Nucleus accumbens (tissue), 56 donors: ENCODE data around the gene DAP.
"Not testable (repeated sequence)": the region's sequence is repeated elsewhere in the genome, so short reads cannot be mapped to it uniquely, and the experiment has no call there.

Experiments
- DNase-seq, 56 donors: peaks; one replicate each; lab custom pipeline; 2025; lab: John Stamatoyannopoulos, UW

The DAP gene

GRCh38 chr5:10761185-10761932 lies at the start of gene DAP:
DAP (minus strand) TSS chr5:10761234; CDS start chr5:10761068, 166 bp downstream.
- DNase-seq, result peak in 52 of 56 donors; percentile 38 to 87 (median 69)

GRCh38 chr5:10808347-10809226 lies 47.6 kb upstream of the DAP start:
- DNase-seq, result no peak

- DNase-seq, result peak in 2 of 56 donors; percentile 3 to 16
Measured at GRCh38 chr5:10801931-10802666, 41.1 kb upstream of the DAP start.

GRCh38 chr5:10800852-10801251 lies 39.8 kb upstream of the DAP start:
- no peak for DNase-seq

- DNase-seq, result no peak
Measured at GRCh38 chr5:10797261-10797660, 36.2 kb upstream of the DAP start.

GRCh38 chr5:10793785-10794184 lies 32.8 kb upstream of the DAP start:
- DNase-seq, result no peak

GRCh38 chr5:10792336-10792735 lies 31.3 kb upstream of the DAP start:
- no peak for DNase-seq

- no peak for DNase-seq
Measured at GRCh38 chr5:10789726-10790125, 28.7 kb upstream of the DAP start.

- peak in 3 of 56 donors; percentile 6 to 68 (median 6) for DNase-seq
Measured at GRCh38 chr5:10789021-10789420, 28.0 kb upstream of the DAP start.

- no peak for DNase-seq
Measured at GRCh38 chr5:10788358-10788757, 27.3 kb upstream of the DAP start.

GRCh38 chr5:10786835-10787234 lies 25.8 kb upstream of the DAP start:
- DNase-seq, result no peak

- DNase-seq, result not testable (repeated sequence)
Measured at GRCh38 chr5:10780208-10780607, 19.2 kb upstream of the DAP start.

- DNase-seq, result no peak
Measured at GRCh38 chr5:10779592-10779991, 18.6 kb upstream of the DAP start.

GRCh38 chr5:10778179-10778910 lies 17.3 kb upstream of the DAP start:
- no peak for DNase-seq

- no peak for DNase-seq
Measured at GRCh38 chr5:10775646-10776045, 14.6 kb upstream of the DAP start.

GRCh38 chr5:10772901-10773585 lies 12.0 kb upstream of the DAP start:
- no peak for DNase-seq

- DNase-seq, result no peak
Measured at GRCh38 chr5:10768328-10768899, 7.4 kb upstream of the DAP start.

GRCh38 chr5:10762776-10763500 lies 1.9 kb upstream of the DAP start:
- DNase-seq, result no peak
